ENCODE data around the gene LIPT2. TPM values are rescaled to one million over a fixed set of nuclear protein-coding genes. Genes with fewer than 3 reads are reported as not detected.

LIPT2 gene
- total RNA-seq, 1 donor from 2014 or later, result 3.0 TPM

Other genes with a start within 250 kb of the LIPT2 start
- 32.4 and 40.7 TPM in 2 replicates for gene P4HA3, start 182.1 kb downstream of the LIPT2 start, total RNA-seq
- gene PGM2L1, start 95.3 kb downstream of the LIPT2 start, total RNA-seq, result 29.6 and 32.2 TPM in 2 replicates
- gene KCNE3, start 26.2 kb downstream of the LIPT2 start, total RNA-seq, result 0.40 and 1.7 TPM in 2 replicates
- gene POLD3, start 98.9 kb upstream of the LIPT2 start, total RNA-seq, result 11.7 and 16.6 TPM in 2 replicates
- gene CHRDL2, start 237.7 kb upstream of the LIPT2 start, total RNA-seq, result not detected in 2 replicates